ENCODE results near the gene CCNQ.

DNA sequence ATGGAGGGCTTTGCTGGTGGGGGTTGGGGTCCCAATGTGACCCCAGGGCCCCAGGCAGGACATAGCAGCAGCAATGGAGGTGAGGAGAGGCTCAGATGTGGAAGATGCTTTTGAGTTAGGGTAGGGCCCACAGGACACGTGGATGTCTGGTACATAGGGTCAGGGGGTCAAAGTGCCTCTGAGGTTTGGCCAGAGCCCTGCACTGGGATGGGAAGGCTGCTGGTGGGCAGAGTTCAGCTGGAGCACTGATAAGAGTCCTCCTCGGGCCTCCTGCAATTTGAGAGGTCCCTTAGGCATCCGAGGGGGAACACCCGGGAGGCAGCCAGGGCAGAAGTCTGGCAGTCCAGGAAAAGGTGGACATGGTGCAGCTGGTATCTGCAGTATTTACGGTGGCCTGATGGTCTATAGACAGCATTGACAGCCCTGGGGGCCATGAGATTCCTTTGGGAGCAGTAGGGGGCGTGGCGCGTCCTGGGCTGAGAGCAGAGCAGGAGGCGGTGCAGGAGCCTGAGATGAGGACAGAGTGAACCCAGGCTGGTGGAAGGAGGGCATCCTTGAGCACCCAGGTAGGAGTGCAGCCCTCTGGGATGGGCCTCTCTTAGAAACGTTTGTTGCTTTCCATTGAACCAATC is 22.6 kb downstream of the CCNQ start:
- TF ChIP-seq ZNF548 (tag by site-specific recombination; IDR thresholded peaks at IDR 0.05) (no peak), YY1 (tag by site-specific recombination; IDR thresholded peaks at IDR 0.05) (no peak), ZBTB7A (tag by site-specific recombination; IDR thresholded peaks at IDR 0.05; ENCODE audit: low read depth) (no peak), ZNF423 (tag by site-specific recombination; IDR thresholded peaks at IDR 0.05) (no peak), MYNN (tag by site-specific recombination; IDR thresholded peaks at IDR 0.05; ENCODE audit: borderline replicate concordance) (no peak)
- TF ChIP-seq, protein P1, sequence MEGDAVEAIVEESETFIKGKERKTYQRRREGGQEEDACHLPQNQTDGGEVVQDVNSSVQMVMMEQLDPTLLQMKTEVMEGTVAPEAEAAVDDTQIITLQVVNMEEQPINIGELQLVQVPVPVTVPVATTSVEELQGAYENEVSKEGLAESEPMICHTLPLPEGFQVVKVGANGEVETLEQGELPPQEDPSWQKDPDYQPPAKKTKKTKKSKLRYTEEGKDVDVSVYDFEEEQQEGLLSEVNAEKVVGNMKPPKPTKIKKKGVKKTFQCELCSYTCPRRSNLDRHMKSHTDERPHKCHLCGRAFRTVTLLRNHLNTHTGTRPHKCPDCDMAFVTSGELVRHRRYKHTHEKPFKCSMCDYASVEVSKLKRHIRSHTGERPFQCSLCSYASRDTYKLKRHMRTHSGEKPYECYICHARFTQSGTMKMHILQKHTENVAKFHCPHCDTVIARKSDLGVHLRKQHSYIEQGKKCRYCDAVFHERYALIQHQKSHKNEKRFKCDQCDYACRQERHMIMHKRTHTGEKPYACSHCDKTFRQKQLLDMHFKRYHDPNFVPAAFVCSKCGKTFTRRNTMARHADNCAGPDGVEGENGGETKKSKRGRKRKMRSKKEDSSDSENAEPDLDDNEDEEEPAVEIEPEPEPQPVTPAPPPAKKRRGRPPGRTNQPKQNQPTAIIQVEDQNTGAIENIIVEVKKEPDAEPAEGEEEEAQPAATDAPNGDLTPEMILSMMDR (tag by site-specific recombination; IDR thresholded peaks at IDR 0.05), result no peak
- TF ChIP-seq, protein P2, sequence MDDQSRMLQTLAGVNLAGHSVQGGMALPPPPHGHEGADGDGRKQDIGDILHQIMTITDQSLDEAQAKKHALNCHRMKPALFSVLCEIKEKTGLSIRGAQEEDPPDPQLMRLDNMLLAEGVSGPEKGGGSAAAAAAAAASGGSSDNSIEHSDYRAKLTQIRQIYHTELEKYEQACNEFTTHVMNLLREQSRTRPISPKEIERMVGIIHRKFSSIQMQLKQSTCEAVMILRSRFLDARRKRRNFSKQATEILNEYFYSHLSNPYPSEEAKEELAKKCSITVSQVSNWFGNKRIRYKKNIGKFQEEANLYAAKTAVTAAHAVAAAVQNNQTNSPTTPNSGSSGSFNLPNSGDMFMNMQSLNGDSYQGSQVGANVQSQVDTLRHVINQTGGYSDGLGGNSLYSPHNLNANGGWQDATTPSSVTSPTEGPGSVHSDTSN (CRISPR knock-in tag; IDR thresholded peaks at IDR 0.05), result no peak
- TF ChIP-seq, protein P3, sequence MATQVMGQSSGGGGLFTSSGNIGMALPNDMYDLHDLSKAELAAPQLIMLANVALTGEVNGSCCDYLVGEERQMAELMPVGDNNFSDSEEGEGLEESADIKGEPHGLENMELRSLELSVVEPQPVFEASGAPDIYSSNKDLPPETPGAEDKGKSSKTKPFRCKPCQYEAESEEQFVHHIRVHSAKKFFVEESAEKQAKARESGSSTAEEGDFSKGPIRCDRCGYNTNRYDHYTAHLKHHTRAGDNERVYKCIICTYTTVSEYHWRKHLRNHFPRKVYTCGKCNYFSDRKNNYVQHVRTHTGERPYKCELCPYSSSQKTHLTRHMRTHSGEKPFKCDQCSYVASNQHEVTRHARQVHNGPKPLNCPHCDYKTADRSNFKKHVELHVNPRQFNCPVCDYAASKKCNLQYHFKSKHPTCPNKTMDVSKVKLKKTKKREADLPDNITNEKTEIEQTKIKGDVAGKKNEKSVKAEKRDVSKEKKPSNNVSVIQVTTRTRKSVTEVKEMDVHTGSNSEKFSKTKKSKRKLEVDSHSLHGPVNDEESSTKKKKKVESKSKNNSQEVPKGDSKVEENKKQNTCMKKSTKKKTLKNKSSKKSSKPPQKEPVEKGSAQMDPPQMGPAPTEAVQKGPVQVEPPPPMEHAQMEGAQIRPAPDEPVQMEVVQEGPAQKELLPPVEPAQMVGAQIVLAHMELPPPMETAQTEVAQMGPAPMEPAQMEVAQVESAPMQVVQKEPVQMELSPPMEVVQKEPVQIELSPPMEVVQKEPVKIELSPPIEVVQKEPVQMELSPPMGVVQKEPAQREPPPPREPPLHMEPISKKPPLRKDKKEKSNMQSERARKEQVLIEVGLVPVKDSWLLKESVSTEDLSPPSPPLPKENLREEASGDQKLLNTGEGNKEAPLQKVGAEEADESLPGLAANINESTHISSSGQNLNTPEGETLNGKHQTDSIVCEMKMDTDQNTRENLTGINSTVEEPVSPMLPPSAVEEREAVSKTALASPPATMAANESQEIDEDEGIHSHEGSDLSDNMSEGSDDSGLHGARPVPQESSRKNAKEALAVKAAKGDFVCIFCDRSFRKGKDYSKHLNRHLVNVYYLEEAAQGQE (tag by site-specific recombination; IDR thresholded peaks at IDR 0.05), result no peak
- TF ChIP-seq, protein P4, sequence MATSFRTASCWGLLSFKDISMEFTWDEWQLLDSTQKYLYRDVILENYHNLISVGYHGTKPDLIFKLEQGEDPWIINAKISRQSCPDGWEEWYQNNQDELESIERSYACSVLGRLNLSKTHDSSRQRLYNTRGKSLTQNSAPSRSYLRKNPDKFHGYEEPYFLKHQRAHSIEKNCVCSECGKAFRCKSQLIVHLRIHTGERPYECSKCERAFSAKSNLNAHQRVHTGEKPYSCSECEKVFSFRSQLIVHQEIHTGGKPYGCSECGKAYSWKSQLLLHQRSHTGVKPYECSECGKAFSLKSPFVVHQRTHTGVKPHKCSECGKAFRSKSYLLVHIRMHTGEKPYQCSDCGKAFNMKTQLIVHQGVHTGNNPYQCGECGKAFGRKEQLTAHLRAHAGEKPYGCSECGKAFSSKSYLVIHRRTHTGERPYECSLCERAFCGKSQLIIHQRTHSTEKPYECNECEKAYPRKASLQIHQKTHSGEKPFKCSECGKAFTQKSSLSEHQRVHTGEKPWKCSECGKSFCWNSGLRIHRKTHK (tag by site-specific recombination; IDR thresholded peaks at IDR 0.05), result no peak
- TF ChIP-seq, protein P5, sequence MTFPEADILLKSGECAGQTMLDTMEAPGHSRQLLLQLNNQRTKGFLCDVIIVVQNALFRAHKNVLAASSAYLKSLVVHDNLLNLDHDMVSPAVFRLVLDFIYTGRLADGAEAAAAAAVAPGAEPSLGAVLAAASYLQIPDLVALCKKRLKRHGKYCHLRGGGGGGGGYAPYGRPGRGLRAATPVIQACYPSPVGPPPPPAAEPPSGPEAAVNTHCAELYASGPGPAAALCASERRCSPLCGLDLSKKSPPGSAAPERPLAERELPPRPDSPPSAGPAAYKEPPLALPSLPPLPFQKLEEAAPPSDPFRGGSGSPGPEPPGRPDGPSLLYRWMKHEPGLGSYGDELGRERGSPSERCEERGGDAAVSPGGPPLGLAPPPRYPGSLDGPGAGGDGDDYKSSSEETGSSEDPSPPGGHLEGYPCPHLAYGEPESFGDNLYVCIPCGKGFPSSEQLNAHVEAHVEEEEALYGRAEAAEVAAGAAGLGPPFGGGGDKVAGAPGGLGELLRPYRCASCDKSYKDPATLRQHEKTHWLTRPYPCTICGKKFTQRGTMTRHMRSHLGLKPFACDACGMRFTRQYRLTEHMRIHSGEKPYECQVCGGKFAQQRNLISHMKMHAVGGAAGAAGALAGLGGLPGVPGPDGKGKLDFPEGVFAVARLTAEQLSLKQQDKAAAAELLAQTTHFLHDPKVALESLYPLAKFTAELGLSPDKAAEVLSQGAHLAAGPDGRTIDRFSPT (tag by site-specific recombination; IDR thresholded peaks at IDR 0.05), result no peak
